Medulla oblongata (tissue), 1 donor: ENCODE results near the gene ANXA11.
"Not testable (repeated sequence)": the region's sequence is repeated elsewhere in the genome, so short reads cannot be mapped to it uniquely, and the experiment has no call there.

Experiments used
- DNase-seq: peaks from one replicate; pipeline ENCODE4 v3.0.0-alpha.2; 2015; ENCODE audit errors: extremely low spot score

Gene ANXA11

GRCh38 chr10:80207768-80208370 lies 2.5 kb upstream of the ANXA11 start:
- DNase-seq, result no peak

GRCh38 chr10:80206277-80206655 lies 929 bp upstream of the ANXA11 start:
- no peak for DNase-seq

GRCh38 chr10:80204677-80205476 lies 460 bp downstream of the ANXA11 start:
- DNase-seq, result no peak

GRCh38 chr10:80203835-80204676 lies 1.3 kb downstream of the ANXA11 start:
- no peak for DNase-seq

- no peak for DNase-seq
Observed at GRCh38 chr10:80202934-80203834, 2.2 kb downstream of the ANXA11 start.

- DNase-seq, result not testable (repeated sequence)
Observed at GRCh38 chr10:80202530-80202929, 2.8 kb downstream of the ANXA11 start.

GRCh38 chr10:80201608-80202141 lies 3.7 kb downstream of the ANXA11 start:
- no peak for DNase-seq

GRCh38 chr10:80200687-80201086 lies 4.7 kb downstream of the ANXA11 start:
- DNase-seq, result no peak

GRCh38 chr10:80200259-80200658 lies 5.1 kb downstream of the ANXA11 start:
- DNase-seq, result no peak

- DNase-seq, result peak; percentile 82
Observed at GRCh38 chr10:80199828-80200227, 5.5 kb downstream of the ANXA11 start.

- DNase-seq, result no peak
Observed at GRCh38 chr10:80197972-80198916, 7.1 kb downstream of the ANXA11 start.

- DNase-seq, result no peak
Observed at GRCh38 chr10:80196950-80197315, 8.4 kb downstream of the ANXA11 start.

- DNase-seq, result no peak
Observed at GRCh38 chr10:80196270-80196949, 8.9 kb downstream of the ANXA11 start.

GRCh38 chr10:80195046-80195574 lies 10.2 kb downstream of the ANXA11 start:
- no peak for DNase-seq

- DNase-seq, result no peak
Observed at GRCh38 chr10:80194373-80195045, 10.8 kb downstream of the ANXA11 start.

- DNase-seq, result no peak
Observed at GRCh38 chr10:80192553-80192952, 12.8 kb downstream of the ANXA11 start.

GRCh38 chr10:80191589-80192270 lies 13.6 kb downstream of the ANXA11 start:
- no peak for DNase-seq

- DNase-seq, result no peak
Observed at GRCh38 chr10:80188713-80189112, 16.6 kb downstream of the ANXA11 start.
